Fibroblast of pulmonary artery (primary cell): ENCODE measurements around the gene SMARCD1.
"Not testable (repeated sequence)": the region's sequence is repeated elsewhere in the genome, so short reads cannot be mapped to it uniquely, and the experiment has no call there.

Experiments
- DNase-seq: peaks from one replicate; pipeline ENCODE4 v3.0.0-alpha.2; 2010; ENCODE audit warnings: low read depth
- H3K4me3 ChIP-seq: replicated peaks from 2 replicates; pipeline ENCODE4 v1.5.1; 2011; ENCODE audit warnings: low read depth, mild to moderate bottlenecking, control low read depth, low read length, moderate library complexity
- TF ChIP-seq, protein P1 (sequence below): IDR thresholded peaks from 2 replicates; pipeline ENCODE4 v1.5.1; 2011; ENCODE audit warnings: mild to moderate bottlenecking, control low read depth, low read length, inconsistent platforms; ENCODE audit errors: missing control alignments

SMARCD1 gene

DNA sequence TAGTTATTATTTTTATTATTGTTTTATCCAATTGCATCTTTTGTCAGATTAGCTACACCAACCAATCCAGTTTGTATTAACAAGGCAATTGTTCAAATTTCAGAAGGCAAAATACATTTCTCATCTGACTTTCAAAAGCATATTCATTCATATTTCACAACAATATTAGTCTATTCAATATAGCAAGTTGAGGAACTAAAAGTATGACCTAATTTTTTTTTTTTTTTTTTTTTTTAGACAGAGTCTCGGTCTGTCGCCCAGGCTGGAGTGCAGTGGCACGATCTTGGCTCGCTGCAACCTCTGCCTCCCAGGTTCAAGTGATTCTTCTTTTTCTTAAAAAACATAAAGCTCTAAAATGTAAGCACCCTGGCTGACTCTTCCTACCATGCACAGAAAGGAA, 44.1 kb downstream of the SMARCD1 start:
- TF ChIP-seq, protein P1, sequence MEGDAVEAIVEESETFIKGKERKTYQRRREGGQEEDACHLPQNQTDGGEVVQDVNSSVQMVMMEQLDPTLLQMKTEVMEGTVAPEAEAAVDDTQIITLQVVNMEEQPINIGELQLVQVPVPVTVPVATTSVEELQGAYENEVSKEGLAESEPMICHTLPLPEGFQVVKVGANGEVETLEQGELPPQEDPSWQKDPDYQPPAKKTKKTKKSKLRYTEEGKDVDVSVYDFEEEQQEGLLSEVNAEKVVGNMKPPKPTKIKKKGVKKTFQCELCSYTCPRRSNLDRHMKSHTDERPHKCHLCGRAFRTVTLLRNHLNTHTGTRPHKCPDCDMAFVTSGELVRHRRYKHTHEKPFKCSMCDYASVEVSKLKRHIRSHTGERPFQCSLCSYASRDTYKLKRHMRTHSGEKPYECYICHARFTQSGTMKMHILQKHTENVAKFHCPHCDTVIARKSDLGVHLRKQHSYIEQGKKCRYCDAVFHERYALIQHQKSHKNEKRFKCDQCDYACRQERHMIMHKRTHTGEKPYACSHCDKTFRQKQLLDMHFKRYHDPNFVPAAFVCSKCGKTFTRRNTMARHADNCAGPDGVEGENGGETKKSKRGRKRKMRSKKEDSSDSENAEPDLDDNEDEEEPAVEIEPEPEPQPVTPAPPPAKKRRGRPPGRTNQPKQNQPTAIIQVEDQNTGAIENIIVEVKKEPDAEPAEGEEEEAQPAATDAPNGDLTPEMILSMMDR: no peak
- DNase-seq: no peak
- no peak overlapping the region for H3K4me3 ChIP-seq

DNA sequence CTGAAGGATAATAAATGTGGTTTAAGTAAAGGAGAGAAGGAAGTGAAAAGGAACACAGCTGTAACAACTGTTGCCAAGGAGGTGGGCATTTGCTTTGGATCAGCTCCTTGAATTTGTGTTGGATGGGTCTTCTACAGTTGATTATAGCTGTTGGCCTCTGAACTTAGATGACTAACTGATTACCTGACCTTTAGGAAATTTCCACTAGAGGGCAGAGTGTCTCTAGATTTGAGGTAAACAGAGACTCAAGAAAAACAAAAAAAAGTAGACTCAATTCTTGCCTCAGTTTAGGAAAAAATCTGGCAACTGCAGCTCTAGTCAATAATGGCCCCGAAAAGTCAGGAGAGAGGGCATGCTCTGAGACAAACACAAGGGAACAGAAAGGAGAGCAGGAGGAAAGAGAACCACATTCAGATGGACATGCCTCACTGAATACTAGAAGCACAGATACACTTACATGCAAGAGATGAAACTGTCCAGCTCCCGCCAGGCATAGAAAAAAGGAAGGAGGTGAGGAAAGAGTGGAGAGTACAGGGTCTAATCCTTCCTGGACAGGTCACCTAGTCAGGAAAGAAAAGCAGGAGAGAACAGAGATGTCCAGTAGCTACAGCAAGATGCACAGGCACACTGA, 47.5 kb downstream of the SMARCD1 start:
- TF ChIP-seq, protein P1: no peak
- DNase-seq: no peak
- H3K4me3 ChIP-seq: no peak overlapping the region

DNA sequence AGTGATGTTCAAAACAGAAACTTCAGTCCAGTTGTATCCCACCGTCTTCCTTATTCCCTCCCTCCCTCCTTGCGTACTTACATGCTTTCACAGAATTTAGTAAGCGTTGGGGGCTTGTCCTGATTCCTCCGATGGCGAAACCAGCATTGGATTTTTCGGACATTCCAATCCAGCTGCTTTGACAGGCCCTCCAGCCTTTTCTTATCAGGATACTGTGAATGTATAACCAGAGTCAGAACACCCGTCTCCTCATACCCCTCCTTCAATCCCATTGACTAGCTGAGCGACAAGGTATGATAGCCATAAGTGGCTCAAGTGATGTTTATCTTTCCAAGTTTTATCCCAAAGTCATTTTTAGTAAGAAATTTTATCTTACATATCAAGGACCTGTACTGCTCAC, 57.9 kb downstream of the SMARCD1 start:
- TF ChIP-seq, protein P1: no peak
- no peak overlapping the region for H3K4me3 ChIP-seq
- DNase-seq: no peak

DNA sequence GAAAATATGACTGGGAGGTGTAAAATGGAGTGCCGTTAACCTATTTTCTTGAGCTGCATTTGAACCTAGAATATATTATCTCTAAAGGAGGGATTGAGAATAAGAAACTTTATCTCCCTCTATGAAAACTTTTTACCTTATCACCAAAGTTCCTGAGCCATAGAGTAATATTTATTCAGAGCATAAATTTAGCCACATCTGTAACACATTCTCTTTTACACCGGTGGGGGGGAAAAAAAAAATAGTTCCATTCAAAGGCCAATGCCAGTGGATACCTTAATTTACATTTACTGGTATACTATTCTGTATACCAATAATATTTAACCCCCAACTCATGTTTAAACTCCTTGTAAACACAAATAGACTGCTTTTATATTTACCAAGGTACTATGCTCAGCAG, 60.3 kb downstream of the SMARCD1 start:
- TF ChIP-seq, protein P1: no peak
- no peak overlapping the region for H3K4me3 ChIP-seq
- no peak for DNase-seq

DNA sequence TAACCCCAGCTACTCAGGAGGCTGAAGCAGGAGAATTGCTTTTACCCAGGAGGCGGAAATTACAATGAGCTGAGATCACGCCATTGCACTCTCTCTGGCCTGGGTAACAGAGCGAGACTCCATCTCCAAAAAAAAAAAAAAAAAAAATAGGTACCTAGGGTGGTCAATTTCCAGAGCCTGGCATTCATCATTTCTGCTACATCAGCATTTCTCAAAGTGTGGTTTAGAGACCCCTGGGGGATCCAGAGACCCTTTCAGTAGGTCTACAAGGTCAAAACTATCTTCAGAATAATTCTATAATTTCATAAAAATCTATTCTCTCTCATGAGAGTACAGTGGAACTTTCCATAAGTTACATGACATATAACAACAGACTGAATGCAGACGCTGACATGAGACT, 62.1 kb downstream of the SMARCD1 start:
- no peak overlapping the region for H3K4me3 ChIP-seq
- DNase-seq: no peak
- TF ChIP-seq, protein P1: no peak

DNA sequence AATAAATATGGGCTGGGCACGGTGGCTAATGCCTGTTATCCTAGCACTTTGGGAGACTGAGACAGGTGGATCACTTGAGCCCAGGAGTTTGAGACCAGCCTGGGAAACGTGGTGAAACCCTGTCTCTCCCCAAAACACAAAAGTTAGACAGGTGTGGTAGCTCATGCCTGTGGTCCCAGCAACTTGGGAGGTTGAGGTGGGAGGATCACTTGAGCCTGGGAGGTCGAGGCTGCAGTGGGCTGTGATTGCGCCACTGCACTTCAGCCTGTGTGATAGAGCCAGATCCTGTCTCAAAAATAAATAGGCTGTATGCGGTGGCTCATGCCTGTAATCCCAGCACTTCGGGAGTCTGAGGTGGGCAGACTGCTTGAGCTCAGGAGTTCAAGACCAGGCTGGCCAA, 62.9 kb downstream of the SMARCD1 start:
- H3K4me3 ChIP-seq, DNase-seq: not testable (repeated sequence)

DNA sequence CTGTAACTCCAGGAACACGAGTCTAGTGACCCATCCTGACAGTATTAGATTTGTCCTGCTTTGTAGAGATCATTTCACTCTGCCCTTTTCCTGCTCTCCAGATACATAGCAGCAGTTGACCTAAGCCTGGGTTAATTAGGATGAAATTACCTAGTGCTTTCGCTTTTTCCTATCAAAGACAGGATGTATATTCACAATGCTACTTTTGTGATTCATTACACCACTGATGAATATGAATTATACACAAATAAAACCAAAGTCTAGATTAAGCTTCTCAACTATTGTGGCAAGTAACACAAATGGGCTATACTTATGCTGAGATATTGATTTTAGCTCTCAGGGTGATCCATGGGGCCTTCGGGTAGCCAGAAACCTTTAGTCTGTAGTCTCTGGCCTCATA, 64.2 kb downstream of the SMARCD1 start:
- no peak for DNase-seq
- no peak overlapping the region for H3K4me3 ChIP-seq
- TF ChIP-seq, protein P1: no peak
